HG03066 (cell line): Measurements from ENCODE around the gene USP34.

Experiments
- ATAC-seq: cut with Tn5 transposase; IDR thresholded peaks from one replicate; pipeline ENCODE4 v1.9.1; 2021; ENCODE audit warnings: low read depth; ENCODE audit not compliant: unreplicated experiment

The USP34 gene

DNA sequence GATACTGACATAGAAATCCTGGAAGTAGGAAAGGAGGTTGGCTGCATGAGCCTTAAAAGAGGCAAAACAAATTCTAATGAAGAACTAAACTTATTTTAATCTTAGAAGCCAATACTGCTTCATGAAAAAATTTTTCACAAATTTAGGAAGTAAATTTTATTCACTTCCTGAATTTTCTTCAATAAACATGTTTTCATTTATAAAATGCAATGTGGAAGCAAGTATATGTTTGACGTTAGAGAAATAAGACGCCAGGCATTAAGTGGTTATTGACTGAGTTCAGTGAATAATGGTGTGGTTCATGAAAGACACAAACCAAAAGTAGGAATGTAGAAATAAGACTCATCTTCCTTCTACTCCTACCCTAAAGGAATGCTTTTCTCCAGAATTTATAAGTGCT lies 136.4 kb downstream of the USP34 start:
- ATAC-seq: no peak

DNA sequence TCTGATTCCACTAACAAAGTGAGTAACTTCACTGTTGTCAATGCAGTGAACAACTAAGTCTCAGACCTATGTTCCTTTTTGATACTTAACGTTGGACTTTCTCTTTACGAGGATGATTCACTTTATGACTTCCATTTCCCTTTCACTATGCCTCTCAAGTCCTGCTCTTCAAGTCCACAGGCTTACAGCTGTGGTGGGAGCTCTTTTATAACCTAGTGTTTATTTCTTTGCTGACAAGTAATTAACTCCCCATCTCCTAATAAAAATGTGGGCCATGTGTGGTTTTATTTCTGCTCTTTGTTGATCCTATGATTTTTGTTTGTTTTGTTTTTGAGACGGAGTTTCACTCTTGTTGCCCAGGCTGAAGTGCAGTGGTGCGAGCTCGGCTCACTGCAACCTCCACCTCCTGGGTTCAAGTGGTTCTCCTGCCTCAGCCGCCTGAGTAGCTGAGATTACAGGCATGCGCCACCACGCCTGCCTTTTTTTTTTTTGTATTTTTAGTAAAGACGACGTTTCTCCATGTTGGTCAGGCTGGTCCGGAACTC lies 142.1 kb downstream of the USP34 start:
- ATAC-seq: no peak

DNA sequence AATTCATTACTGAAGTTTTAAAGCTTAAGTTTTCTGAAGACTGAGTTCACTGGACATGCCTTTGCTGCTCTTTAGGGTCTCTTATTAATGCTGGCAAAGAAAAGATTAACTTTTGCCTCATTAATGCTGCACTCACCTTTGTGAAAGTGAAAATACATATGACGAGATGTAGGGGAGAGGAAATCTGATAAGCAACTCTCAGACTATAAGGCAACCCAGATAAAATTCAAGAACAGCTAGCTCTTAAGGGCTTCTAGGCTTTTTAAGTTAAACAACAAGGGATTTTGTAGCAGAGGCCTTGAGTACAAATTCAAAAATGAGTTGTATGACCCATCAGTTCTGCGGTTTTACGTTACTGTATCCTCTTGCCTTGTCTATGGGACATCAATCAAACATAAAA lies 143.7 kb downstream of the USP34 start:
- ATAC-seq: no peak

DNA sequence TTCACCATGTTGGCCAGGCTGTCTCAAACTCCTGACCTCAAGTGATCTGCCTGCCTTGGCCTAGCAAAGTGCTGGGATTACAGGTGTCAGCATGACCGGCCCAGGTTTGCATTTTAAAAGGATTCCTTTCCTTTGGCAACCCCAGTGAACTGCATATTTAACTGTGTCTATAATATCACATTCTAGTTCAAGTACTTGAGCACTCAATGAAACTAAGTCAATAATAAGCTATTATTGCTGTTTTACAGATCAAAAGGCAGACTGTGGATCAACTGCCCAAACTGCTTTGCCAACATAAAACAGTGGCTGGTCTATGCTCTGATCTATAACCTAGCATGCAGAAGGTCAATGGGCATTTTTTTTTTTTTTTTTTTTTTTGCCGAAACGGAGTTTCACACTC lies 144.5 kb downstream of the USP34 start:
- ATAC-seq: no peak

DNA sequence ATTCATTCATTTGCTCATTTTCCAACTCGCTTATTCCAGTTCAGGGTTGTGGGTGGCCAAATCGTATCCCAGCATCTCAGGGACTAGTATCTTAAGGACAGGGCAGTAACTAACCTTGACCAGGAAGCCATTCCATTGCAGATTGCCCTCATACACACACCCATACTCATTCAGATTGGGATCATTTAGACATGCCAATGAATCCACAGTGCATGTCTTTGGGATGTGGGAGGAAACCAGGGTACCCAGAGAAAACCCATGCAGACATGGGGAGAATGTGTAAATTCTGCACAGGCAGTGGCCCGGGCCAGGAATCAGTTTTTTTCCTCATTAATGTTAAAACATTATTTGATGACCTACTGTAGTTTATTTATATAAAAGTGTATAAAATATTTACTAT lies 150.7 kb downstream of the USP34 start:
- ATAC-seq: no peak

DNA sequence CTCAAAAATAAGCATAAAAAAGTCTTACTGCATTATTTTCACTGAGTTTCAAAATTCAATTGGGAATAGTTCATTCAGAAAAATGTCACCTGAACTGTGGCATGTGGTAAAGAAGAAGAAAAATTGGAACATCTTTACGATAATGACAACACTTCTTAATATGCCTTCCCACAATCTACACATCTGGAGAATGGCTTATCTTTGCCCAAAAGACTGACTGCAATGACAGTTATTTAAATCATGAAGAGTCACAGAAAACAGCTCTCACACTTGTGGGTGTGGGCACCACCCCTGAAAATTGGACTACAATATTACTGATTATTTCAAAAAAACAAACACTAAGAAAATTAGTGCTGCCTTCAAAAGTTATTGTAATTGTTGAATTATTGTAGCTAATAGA lies 152.3 kb downstream of the USP34 start:
- ATAC-seq: no peak

DNA sequence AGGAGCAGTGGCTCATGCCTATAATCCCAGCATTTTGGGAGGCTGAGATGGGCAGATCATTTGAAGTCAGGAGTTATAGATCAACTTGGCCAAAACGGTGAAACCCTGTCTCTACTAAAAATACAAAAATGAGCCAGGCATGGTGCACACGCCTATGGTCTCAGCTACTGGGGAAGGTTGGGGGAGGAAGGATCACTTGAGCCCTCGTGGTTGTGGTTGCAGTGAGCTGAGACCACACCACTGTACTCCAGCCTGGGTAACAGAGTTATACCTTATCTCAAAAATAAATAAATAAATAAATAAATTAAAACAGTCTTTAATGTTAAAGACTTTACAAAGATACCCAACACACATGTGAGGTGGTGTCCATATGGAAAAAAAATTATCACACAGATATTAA lies 174.9 kb downstream of the USP34 start:
- ATAC-seq: no peak

DNA sequence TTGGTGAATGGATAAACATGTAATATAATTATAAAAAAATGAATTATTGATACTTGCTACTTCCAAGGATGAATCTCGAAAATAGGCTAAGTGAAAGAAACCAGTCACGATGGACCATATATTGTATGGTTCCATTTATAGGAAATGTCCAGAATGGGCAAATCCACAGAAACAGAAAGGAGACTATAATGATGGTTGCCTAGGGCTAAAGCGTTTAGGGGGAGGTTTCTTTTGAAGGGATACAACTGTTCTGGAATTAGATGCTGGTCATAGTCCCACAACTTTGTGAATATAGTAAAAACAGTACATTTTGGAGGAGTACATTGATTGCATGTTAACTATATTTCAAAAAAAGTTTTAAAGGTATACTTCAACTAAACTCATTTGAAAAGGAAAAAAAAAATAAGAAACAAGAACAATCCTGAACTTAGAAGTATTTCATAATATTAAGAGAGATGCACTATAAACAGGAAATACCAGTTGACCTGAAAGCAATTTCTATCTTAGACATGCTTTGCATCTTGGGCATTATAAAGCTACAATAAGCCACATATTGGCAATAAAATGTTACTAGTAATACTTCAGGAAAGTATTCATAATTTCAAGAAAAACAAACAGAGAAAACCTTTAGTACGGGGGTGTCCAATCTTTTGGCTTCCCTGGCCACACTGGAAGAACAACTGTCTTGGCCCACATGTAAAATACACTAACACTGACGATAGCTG lies 178.9 kb downstream of the USP34 start:
- ATAC-seq: no peak

DNA sequence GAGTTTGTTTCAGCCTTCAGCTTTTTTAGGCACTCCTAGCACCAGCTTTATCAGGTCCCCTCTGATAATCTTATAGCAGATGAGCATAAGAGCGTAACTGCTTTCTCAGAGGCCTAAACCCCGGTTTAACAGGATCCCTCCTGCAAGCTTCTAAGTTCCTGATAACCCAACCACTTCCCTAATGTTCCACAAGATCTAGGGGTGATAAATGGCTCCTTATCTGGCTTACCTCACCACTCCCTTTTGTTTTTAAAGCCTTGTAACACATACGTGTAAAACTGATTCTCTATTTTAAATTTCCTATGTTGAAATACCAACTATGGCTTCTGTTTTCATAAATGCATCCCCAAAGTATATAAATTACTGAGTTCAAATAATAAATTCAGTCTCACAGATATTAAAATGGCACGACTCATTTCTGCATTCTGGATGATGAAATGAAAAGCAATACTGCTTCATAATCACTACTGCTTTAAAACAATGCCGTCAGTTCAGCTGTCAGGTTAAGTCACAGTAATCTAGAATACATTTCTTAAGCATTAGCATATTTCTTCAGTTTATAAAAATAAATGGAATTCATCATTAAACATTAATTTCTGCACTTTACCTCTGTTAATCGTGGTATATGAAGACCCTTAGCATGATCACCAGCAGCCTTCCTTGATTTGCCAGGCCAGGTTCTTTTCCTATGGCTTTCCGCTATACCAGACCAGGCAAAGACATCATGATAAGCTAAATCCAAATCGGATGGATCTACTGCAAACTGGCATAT lies 182.6 kb downstream of the USP34 start:
- no peak for ATAC-seq

DNA sequence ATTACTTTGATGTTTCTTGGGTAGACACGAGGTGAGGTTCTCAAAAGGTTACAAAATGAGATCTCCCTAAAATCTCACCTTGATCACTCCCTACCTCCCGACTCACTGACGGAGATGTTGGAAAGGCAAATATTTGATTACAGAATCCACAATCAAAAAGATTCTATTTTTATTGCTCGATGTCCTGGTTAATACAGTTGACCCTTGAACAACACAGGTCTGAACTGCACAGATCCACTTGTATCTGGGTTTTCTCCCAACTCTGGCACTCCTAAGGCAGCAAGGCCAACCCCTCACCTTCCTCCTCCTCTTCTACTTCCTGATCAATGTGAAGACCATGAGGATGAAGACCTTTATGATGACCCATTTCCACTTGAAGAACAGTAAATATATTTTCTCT lies 183.6 kb downstream of the USP34 start:
- ATAC-seq: no peak

DNA sequence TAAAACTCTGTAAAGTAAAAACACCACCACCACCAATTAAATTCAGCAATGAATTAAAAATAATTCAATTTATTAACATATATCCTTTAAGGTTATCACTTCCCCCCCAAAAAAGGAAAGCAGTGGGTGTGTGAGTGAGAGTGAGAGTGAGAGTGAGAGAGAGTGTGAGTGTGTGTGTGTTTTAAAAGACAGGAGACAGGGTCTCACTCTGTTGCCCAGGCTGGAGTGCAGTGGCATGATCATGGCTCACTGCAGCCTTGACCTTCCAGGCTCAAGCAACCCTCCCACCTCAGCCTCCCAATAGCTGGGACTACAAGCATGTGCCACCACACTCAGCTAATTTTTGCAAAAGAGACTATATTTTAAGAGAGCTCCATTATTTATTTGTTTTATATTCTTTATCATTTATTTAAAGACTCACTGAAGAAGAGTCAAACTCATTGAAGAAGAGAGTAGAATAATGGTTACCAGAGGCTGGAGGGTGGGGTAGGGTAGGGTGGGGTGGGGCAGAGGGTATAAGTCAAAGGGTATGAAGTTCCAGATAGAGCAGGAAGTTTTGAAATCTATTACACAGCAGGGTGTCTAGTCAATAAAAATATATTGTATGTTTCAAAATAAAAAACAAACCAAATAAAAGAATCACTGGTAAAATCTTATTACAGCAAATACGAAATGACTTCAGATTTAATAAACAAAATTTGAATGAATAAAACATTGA lies 187.3 kb downstream of the USP34 start:
- no peak for ATAC-seq

DNA sequence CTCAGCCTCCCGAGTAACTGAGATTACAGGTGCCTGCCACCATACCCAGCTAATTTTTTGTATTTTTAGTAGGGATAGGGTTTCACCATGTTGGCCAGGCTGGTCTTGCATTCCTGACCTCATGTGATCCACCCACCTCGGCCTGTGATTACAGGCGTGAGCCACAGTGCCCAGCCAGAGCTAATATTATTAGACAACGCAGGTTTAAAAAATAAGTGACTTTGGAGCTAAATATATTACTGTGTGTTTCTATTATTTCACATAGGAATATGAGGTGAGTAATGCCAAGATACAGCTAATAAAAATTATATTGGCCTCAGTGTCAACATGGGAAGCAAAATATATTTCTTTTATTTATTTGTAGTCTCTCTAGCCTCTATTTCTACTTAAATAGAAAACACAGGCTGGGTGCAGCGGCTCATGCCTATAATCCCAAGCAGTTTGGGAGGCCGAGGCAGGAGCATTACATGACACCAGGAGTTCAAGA lies 188.7 kb downstream of the USP34 start:
- no peak for ATAC-seq

DNA sequence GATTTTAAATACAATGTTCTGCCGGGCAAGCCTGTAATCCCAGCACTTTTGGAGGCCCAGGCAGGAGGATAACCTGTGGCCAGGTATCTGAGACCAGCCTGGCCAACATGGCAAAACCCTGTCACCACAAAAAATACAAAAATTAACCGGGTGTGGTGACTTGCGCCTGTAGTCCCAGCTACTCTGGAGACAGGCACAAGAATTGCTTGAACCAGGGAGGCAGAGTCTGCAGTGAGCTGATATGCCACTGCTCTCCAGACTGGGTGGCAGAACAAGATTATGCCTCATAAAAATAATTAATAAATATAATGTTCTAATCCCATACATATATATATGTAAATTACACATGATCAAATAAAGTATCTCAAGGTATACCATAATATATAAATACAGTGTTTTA lies 189.6 kb downstream of the USP34 start:
- no peak for ATAC-seq

DNA sequence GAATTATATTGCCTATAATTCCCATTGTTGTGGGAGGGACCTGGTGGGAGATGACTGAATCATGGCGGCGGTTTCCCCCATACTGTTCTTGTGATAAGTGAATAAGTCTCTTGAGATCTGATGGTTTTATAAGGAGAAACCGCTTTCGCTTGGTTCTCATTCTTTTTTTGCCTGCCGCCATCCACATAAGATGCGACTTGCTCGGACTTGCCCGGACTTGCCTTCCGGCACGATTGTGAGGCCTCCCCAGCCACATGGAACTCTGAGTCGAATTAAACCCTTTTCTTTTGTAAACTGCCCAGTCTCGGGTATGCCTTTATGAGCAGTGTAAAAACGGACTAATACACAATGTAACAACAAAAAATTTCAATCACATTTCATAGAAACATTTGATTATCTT lies 193.1 kb downstream of the USP34 start:
- ATAC-seq: no peak

DNA sequence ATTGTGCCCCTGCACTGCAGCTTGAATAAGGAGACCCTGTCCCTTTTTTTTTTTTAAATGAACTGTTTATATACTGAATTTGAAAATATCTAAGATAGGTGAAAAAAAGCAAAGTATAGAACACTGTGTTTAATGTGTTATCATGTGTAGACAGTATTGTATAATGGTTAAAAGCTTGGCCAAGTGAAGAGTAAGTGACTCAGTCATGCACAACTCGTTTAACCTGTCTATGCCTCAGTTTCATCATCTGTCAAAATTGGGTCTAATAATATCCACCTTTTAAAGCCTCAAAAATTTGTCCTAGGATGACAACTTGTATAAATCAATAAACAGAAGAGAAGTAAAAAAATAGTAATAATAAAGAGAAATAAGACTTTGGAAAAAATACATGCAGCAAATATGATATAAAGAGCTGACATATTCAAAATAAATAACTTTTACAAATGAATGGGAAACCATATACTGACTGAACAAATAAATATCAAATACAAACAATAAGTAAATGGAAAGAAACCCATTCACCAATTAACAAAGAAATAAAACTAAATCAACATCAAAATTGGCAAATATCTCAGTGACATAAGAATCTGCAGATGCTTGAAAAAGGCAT lies 195.2 kb downstream of the USP34 start:
- no peak for ATAC-seq

DNA sequence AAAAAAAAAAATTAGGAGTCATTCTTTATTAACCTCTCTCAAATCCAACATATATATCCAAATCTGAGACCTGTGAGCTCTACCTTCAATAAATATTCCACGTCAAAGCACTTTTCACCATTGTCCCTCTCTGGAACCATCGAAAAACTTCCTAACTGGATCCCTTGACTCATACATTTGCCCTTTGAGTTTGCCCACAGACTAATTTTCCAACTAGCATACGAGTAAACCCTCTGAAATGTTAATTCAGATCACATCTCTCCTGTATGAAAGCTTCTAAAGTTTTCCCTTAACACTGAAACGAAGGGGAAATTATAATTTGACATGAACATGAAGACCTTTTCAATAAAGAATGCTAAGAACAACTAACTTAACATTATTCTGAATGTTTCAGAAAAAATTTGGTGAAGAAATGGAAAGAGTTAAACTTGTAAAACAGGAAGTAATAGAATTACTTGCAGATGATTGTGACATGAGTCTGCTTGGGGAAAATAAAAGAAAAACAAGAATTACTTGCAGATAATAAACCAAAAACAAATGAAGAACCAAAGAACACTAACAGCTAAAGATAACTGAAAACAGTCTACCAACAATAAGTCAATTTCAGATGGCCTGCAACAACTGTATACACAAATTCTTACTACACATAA lies 198.3 kb downstream of the USP34 start:
- ATAC-seq: no peak

DNA sequence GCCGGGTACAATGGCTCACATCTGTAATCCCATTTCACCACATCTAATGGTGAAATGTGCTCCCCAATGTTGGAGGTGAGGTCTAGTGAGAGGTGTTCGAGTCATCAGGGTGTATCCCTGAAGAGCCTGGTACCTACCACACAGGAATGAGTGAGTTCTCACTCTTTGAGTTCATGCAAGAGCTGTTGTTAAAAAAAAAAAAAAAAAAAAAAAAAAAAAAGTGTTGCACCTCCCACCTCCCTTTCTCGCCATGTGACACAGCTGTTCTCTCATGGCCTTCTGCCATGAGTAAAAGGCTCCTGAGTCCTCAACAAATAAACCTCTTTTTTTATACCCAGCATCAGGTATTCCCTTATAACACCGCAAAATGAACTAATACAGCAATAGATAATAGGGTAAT lies 202.6 kb downstream of the USP34 start:
- no peak for ATAC-seq

DNA sequence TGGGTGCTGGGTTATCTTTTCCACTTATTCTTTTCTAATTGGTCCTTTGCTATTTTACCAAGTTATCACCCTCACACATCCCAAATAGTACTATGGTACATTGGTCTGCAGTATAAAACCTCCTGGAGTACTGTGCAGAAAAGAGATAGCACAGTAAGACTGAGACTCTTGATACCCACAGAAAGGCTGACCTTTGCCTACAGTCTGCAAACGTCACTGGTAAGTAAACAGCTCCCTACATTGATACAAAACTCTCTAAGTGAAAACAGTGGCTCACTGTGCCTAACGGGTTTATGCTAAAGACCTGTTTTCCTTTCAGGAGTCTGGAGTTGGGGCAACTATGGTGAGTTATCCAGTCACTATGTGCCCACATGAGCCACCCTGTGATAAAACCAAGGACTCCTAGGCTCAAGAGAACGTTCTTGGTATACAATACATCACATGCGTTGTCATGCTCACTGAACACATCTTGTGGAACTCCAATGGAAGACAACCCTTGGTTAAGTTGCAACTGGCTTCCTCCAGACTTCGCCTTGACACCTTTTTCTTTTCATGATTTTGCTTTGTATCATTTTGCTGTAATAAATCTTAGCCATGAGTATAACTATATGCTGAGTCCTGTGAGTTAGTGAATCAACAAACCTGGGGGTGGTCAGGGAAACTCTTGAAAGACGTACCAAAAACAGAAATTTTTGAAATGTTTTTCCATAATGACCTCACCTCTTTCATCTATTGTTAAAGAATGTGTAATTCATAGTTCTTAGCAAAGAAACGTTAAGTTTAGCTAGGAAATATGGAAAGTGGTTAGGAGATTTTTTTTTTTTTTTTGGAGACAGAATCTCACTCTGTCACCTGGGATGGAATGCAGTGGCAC lies 204.0 kb downstream of the USP34 start:
- no peak for ATAC-seq

DNA sequence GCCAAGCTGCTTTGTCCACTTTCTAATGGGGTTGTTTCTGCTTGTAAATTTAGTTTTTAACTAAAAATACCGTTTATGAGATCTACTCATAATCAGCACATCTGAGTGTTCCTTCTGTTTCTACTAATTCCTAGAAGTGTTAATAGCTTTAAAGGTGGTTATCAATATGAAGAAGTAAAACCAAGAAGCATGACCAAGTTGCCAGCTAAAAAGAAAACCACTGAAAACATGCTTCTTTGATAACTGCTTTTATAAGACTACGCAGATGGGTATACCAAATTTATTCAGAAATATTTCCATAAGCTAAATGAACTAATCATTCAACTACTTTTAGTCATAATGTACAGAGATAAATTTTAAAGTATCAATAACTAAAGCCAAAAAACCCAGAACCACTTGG lies 207.1 kb downstream of the USP34 start:
- ATAC-seq: no peak
